ENCODE data around the gene LIM2.

LIM2 gene

GRCh38 chr19:51346742-51347141 is 41.0 kb downstream of the LIM2 start:
- no peak overlapping the region for H3K4me3 ChIP-seq (ENCODE audit: low read depth, low read length)
- no peak for TF ChIP-seq CTCF (IDR thresholded peaks at IDR 0.05; ENCODE audit: insufficient read depth, low read depth, low read length, missing control alignments)
- DNase-seq (ENCODE audit: low read depth), result no peak

GRCh38 chr19:51345076-51345620 is 42.6 kb downstream of the LIM2 start:
- DNase-seq (ENCODE audit: low read depth), result no peak
- no peak overlapping the region for H3K4me3 ChIP-seq (ENCODE audit: low read depth, low read length)
- TF ChIP-seq CTCF (IDR thresholded peaks at IDR 0.05; ENCODE audit: insufficient read depth, low read depth, low read length, missing control alignments), result no peak

GRCh38 chr19:51342631-51343569 is 44.9 kb downstream of the LIM2 start:
- no peak overlapping the region for H3K4me3 ChIP-seq (ENCODE audit: low read depth, low read length)
- DNase-seq (ENCODE audit: low read depth), result no peak
- TF ChIP-seq CTCF (IDR thresholded peaks at IDR 0.05; ENCODE audit: insufficient read depth, low read depth, low read length, missing control alignments), result no peak

GRCh38 chr19:51341976-51342580 is 45.7 kb downstream of the LIM2 start, which contains the start of gene VSIG10L:
TSS of gene VSIG10L (minus strand) at chr19:51342139. CDS start at chr19:51342124, 15 bp downstream.
- H3K4me3 ChIP-seq (ENCODE audit: low read depth, low read length), result no peak within 1 kb of the TSS
- no peak for TF ChIP-seq CTCF (IDR thresholded peaks at IDR 0.05; ENCODE audit: insufficient read depth, low read depth, low read length, missing control alignments)
- no peak for DNase-seq (ENCODE audit: low read depth)

GRCh38 chr19:51341066-51341465 is 46.7 kb downstream of the LIM2 start:
- no peak for DNase-seq (ENCODE audit: low read depth)
- TF ChIP-seq CTCF (IDR thresholded peaks at IDR 0.05; ENCODE audit: insufficient read depth, low read depth, low read length, missing control alignments), result no peak
- H3K4me3 ChIP-seq (ENCODE audit: low read depth, low read length), result no peak overlapping the region

- TF ChIP-seq CTCF (IDR thresholded peaks at IDR 0.05; ENCODE audit: insufficient read depth, low read depth, low read length, missing control alignments), result peak; percentile 38
- peak overlapping the region; percentile 58 for H3K4me3 ChIP-seq (ENCODE audit: low read depth, low read length)
- peak; percentile 98 for DNase-seq (ENCODE audit: low read depth)
Observed at GRCh38 chr19:51339687-51340656, 47.8 kb downstream of the LIM2 start.

Data from GM12865 (cell line).